22Rv1 (cell line): ENCODE data around the gene GPN1.

Source experiments
- CTCF ChIP-seq: fragments of 450-650 bp; IDR thresholded peaks from 2 replicates; pipeline ENCODE4 v1.5.1; 2017; ENCODE audit warnings: mild to moderate bottlenecking
- ZFX ChIP-seq: fragments of 450-650 bp; IDR thresholded peaks from 2 replicates; pipeline ENCODE4 v1.6.1; 2017; ENCODE audit warnings: antibody characterized with exemption, borderline replicate concordance

GRCh38 chr2:27664622-27665363, 35.9 kb downstream of the GPN1 start:
- TF ChIP-seq CTCF (no peak), ZFX (no peak)
